Right cardiac atrium (tissue), 5 donors: ENCODE results near the gene SH3GLB2. TPM values are rescaled to one million over a fixed set of nuclear protein-coding genes. Genes with fewer than 3 reads are reported as not detected.

Experiments
- ATAC-seq, 2 donors: fragments of 200-7000 bp; cut with Tn5 transposase; one replicate each; pipeline versions ENCODE4 v1.8.0 to v1.9.1; 2020; ENCODE audit warnings: moderate library complexity in 2 of 2, mild to moderate bottlenecking in 1 of 2
- DNase-seq, 3 donors: peaks; one replicate each; pipeline ENCODE4 v3.0.0-alpha.2; 2020
- H3K27ac ChIP-seq: one replicate; pipeline ENCODE4 v1.5.1; 2013; ENCODE audit warnings: mild to moderate bottlenecking, low read length, control low read depth, moderate library complexity
- H3K27me3 ChIP-seq: one replicate; pipeline ENCODE4 v1.6.1; 2013; ENCODE audit not compliant: control insufficient read depth, insufficient read depth
- H3K4me1 ChIP-seq: one replicate; pipeline ENCODE4 v1.6.1; 2013; ENCODE audit warnings: low read length; ENCODE audit not compliant: control insufficient read depth, insufficient read depth
- H3K4me3 ChIP-seq: one replicate; pipeline ENCODE4 v1.5.1; 2013; ENCODE audit warnings: low read length, control low read depth
- H3K9me3 ChIP-seq: one replicate; pipeline ENCODE4 v1.6.1; 2013; ENCODE audit warnings: low read length; ENCODE audit not compliant: control insufficient read depth
- WGBS: extraction: QIAGEN DNeasy Blood & Tissue Kit; methylation state at CpG from one replicate; pipeline ENCODE4 v1.1.7; 2013; 5-methylcytosine and 5-hydroxymethylcytosine counted together
- intact Hi-C, 4 donors: fragments of 100-400 bp; cut with DNase I; formaldehyde crosslinking; loops; one replicate each; pipeline versions ENCODE4 v1.11.0 to v1.14.0; 2022 to 2023
- polyA plus RNA-seq: library from polyadenylated mRNA; stranded (reverse); fragments of 200-250 nt; gene quantifications from one replicate; pipeline ENCODE4 v1.2.3, GENCODE V29; 2013
- total RNA-seq, 4 donors: library from RNA; stranded (reverse); fragmentation: NEBNext Ultra II Directional; extraction: Animal tissue kit (Norgen Biotek cat#: 25700); gene quantifications; one replicate each; pipeline ENCODE4 v1.2.1, GENCODE V29; 2021
- donor health status: healthy with polysubstance abuse.
- donor health status: DM: no; HTN: yes; CAD: no.
- donor health status: DM: no; HTN: no; CAD: no.
- donor health status: DM: no; HTN: yes; CAD: no; lungs with severe emphysema.
- donor health status: DM: yes; HTN: yes; CAD: no.

SH3GLB2 gene
- total and polyA plus RNA-seq, 5 donors = 36.1 to 47.4 (median 42.6) TPM

- WGBS = 95% methylated on average over 11 of the region's 11 CpGs
- intact Hi-C loops = no loop called here
- ATAC-seq = no peak
Observed at GRCh38 chr9:129014124-129014523, 14.0 kb downstream of the SH3GLB2 start.

GRCh38 chr9:129013674-129014073, 14.5 kb downstream of the SH3GLB2 start:
- intact Hi-C loops = no loop called here
- no peak for ATAC-seq

More at GRCh38 chr9:129014124-129014523, 14.0 kb downstream of the SH3GLB2 start:
- Histone ChIP-seq H3K27ac (no peak overlapping the region), H3K27me3 (no peaks in the 10 kb centered on the region), H3K9me3 (no peaks in the 10 kb centered on the region), H3K4me1 (no peaks in the 10 kb centered on the region), H3K4me3 (no peak overlapping the region)
- peak in 1 of 3 donors; percentile 52 for DNase-seq

GRCh38 chr9:129012893-129013448, 15.2 kb downstream of the SH3GLB2 start:
- H3K27ac ChIP-seq = no peak overlapping the region
- intact Hi-C loops = no loop called here
- ATAC-seq (no peak), DNase-seq (peak in 1 of 3 donors; percentile 19)
- H3K4me1 ChIP-seq = no peaks in the 10 kb centered on the region
- H3K9me3 ChIP-seq = no peaks in the 10 kb centered on the region
- WGBS = 96% methylated on average over 16 of the region's 16 CpGs
- H3K4me3 ChIP-seq = no peak overlapping the region
- no peaks in the 10 kb centered on the region for H3K27me3 ChIP-seq

More at GRCh38 chr9:129013674-129014073, 14.5 kb downstream of the SH3GLB2 start:
- no peaks in the 10 kb centered on the region for H3K27me3 ChIP-seq
- H3K9me3 ChIP-seq = no peaks in the 10 kb centered on the region
- no peak overlapping the region for H3K27ac ChIP-seq
- peak in 1 of 3 donors; percentile 53 for DNase-seq
- H3K4me3 ChIP-seq = no peak overlapping the region
- H3K4me1 ChIP-seq = no peaks in the 10 kb centered on the region
- WGBS = 95% methylated on average over 11 of the region's 11 CpGs

- no peak overlapping the region for H3K27ac ChIP-seq
- no peaks in the 10 kb centered on the region for H3K9me3 ChIP-seq
- H3K27me3 ChIP-seq = no peaks in the 10 kb centered on the region
- 89% methylated on average over 7 of the region's 7 CpGs for WGBS
- DNase-seq (no peak), ATAC-seq (no peak)
- no peaks in the 10 kb centered on the region for H3K4me1 ChIP-seq
- intact Hi-C loops = no loop called here
- no peak overlapping the region for H3K4me3 ChIP-seq
Observed at GRCh38 chr9:129012343-129012742, 15.8 kb downstream of the SH3GLB2 start.

- DNase-seq (peak in 1 of 3 donors; percentile 48), ATAC-seq (no peak)
- 87% methylated on average over 11 of the region's 11 CpGs for WGBS
Observed at GRCh38 chr9:129011761-129012181, 16.4 kb downstream of the SH3GLB2 start.

GRCh38 chr9:129011170-129011569, 17.0 kb downstream of the SH3GLB2 start:
- no peaks in the 10 kb centered on the region for H3K9me3 ChIP-seq
- H3K4me1 ChIP-seq = no peaks in the 10 kb centered on the region
- no peak overlapping the region for H3K27ac ChIP-seq
- DNase-seq = peak in 1 of 3 donors; percentile 29
- no peak for ATAC-seq
- intact Hi-C loops = no loop called here
- 92% methylated on average over 19 of the region's 19 CpGs for WGBS
- no peak overlapping the region for H3K4me3 ChIP-seq
- H3K27me3 ChIP-seq = no peaks in the 10 kb centered on the region

More at GRCh38 chr9:129011761-129012181, 16.4 kb downstream of the SH3GLB2 start:
- Histone ChIP-seq H3K27ac (no peak overlapping the region), H3K4me1 (no peaks in the 10 kb centered on the region), H3K9me3 (no peaks in the 10 kb centered on the region), H3K4me3 (no peak overlapping the region), H3K27me3 (no peaks in the 10 kb centered on the region)
- intact Hi-C loops = no loop called here

- intact Hi-C loops = no loop called here
- ATAC-seq = no peak
- Histone ChIP-seq H3K4me1 (no peaks in the 10 kb centered on the region), H3K4me3 (no peak overlapping the region), H3K27ac (no peak overlapping the region), H3K27me3 (no peaks in the 10 kb centered on the region), H3K9me3 (no peaks in the 10 kb centered on the region)
- peak in 1 of 3 donors; percentile 34 for DNase-seq
- 95% methylated on average over 8 of the region's 8 CpGs for WGBS
Observed at GRCh38 chr9:129010267-129010975, 17.7 kb downstream of the SH3GLB2 start.

- Histone ChIP-seq H3K4me3 (no peak overlapping the region), H3K27ac (no peak overlapping the region), H3K27me3 (no peaks in the 10 kb centered on the region), H3K4me1 (no peaks in the 10 kb centered on the region), H3K9me3 (no peaks in the 10 kb centered on the region)
- ATAC-seq = no peak
- DNase-seq = peak in 1 of 3 donors; percentile 44
- 91% methylated on average over 17 of the region's 17 CpGs for WGBS
- intact Hi-C loops = no loop called here
Observed at GRCh38 chr9:129009584-129010141, 18.5 kb downstream of the SH3GLB2 start.

GRCh38 chr9:129008986-129009583, 19.0 kb downstream of the SH3GLB2 start:
- DNase-seq (peak in 1 of 3 donors; percentile 51), ATAC-seq (no peak)
- H3K4me3 ChIP-seq = no peak overlapping the region
- no peaks in the 10 kb centered on the region for H3K4me1 ChIP-seq
- 83% methylated on average over 13 of the region's 13 CpGs for WGBS
- intact Hi-C loops = no loop called here
- H3K27me3 ChIP-seq = no peaks in the 10 kb centered on the region
- no peak overlapping the region for H3K27ac ChIP-seq
- no peaks in the 10 kb centered on the region for H3K9me3 ChIP-seq

- no peaks in the 10 kb centered on the region for H3K9me3 ChIP-seq
- H3K4me1 ChIP-seq = no peaks in the 10 kb centered on the region
- 92% methylated on average over 6 of the region's 6 CpGs for WGBS
- no peak for ATAC-seq
- H3K27ac ChIP-seq = no peak overlapping the region
- intact Hi-C loops = no loop called here
- DNase-seq = peak in 2 of 3 donors; percentile 12 to 49
- H3K27me3 ChIP-seq = no peaks in the 10 kb centered on the region
- H3K4me3 ChIP-seq = no peak overlapping the region
Observed at GRCh38 chr9:129008469-129008965, 19.6 kb downstream of the SH3GLB2 start.
